GM21528 (cell line): ENCODE results near the gene PABPN1L.
"Not testable (repeated sequence)": the region's sequence is repeated elsewhere in the genome, so short reads cannot be mapped to it uniquely, and the experiment has no call there.

ENCODE experiments used
- ATAC-seq: cut with Tn5 transposase; IDR thresholded peaks from one replicate; pipeline ENCODE4 v1.9.1; 2021; ENCODE audit warnings: mild to moderate bottlenecking, moderate library complexity; ENCODE audit not compliant: unreplicated experiment, low FRiP score

PABPN1L gene

GRCh38 chr16:88901718-88902337 lies 35.4 kb upstream of the PABPN1L start:
- no peak for ATAC-seq

DNA sequence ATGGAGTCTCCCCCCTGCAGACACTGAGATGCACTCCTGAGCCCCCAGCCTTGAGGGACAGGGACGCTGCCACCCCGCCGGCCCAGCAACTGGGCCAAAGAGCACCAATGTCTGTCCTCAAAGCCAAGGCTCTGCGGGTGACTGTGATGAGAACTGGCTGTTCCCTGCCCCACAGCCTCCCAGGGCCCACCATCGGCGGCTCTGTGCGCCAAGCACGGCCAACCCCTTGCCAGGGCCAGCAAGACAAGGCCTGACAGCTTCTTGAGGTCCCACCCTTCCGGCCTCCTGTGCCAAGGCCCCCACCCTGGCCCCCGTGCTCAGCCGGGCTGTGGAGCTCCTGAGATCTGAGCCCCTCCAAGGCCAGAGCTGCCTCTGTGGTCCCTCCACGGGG lies 34.2 kb upstream of the PABPN1L start:
- ATAC-seq, result no peak

GRCh38 chr16:88899901-88900661 lies 33.6 kb upstream of the PABPN1L start:
- no peak for ATAC-seq

DNA sequence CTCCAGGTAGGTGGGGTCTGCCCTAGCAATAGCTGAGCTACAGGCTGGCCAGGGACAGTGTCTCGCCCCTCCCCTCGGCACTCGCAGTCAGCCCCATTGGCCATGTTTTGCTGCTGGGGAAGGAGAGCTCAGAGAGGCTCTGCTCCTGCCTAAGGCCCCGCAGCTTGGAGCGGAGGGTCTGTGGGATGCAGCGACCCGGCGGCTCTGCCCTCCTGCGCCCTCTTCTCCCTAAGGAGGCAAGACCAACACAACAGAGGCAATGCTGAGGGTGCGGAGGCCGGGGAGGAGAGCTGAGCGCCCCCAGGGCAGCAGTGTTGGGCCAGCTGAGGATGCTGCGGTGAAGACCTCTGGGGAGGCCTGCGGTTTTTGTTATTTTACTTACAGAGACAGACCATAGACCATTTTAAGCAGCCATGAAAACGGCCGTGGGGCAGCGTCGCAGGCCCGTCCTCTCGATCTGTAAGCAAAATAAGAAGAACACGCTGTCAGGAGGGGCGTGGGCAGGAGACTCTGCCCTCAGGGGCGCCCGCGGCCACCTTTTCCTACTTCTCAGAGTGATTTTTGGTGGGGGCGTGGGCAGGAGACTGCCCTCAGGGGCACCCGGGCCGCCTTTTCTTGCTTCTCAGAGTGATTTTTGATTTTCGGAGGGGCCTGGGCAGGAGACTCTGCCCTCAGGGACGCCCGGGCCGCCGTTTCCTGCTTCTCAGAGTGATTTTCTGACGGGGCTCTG lies 31.4 kb upstream of the PABPN1L start:
- no peak for ATAC-seq

GRCh38 chr16:88896238-88897070 lies 30.0 kb upstream of the PABPN1L start:
- no peak for ATAC-seq

DNA sequence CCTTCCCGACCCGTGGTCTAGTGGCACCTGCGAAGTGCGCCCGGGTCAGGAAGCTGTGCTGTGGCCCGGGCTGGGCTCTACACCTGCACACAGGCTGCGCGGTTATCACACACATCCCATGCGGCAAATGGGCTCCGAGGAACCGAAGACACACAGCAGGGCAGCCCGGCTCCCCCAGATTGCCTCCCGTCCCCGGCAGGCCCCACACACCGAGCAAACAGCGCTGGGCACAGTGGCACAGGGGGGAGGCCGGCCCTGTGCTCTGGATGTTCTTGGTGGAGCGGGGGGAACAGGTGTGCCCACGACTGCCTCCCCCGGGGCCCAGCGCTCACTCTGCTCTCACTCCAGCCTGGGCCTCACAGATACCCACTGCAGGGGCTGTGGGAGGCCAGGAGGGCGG lies 28.9 kb upstream of the PABPN1L start:
- ATAC-seq, result no peak

GRCh38 chr16:88894681-88895300 lies 28.3 kb upstream of the PABPN1L start:
- ATAC-seq, result no peak

DNA sequence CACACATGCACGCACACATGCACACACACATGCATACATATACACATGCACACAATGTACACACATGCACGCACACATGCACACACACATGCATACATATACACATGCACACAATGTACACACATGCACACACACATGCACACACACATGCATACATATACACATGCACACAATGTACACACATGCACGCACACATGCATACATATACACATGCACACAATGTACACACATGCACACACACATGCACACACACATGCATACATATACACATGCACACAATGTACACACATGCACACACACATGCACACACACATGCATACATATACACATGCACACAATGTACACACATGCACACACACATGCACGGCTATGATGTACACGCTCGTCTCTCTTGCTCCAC lies 27.8 kb upstream of the PABPN1L start:
- not testable (repeated sequence) for ATAC-seq

DNA sequence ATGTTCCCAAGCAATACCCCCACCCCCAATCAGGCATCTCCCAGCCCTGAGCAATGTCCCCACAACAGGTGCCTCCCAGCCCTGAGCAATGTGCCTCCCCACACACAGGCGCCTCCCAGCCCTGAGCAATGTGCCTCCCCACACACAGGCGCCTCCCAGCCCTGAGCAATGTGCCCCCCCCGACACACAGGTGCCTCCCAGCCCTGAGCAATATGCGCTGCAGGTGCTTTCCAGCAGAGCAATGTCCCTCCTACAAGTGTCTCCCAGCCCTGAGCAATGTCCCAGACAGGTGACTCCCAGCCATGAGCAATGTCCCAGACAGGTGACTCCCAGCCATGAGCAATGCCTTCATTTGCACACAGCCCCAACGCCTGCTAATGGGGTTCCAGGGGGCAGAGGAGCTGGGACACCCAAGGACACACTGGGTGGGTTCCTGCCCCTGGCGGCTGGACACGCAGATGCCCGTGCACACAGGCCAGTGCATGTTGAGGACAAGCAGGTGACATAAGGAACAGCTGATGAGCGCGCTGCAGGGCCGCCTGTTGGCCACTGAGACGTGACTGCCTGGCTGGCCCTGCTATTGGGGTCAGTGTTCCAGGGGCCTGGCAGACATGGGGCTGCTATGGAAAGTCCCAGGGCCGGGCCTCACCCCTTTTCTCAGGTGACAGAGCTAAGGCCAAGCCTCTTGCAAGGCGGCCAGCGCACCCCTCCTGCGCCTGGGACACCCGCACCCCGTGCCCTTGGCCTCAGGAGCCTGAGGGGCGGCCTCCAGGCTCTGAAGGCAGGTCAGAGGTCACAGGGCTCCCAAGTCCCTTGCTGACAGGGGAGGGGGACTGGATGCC lies 26.9 kb upstream of the PABPN1L start:
- ATAC-seq, result no peak

DNA sequence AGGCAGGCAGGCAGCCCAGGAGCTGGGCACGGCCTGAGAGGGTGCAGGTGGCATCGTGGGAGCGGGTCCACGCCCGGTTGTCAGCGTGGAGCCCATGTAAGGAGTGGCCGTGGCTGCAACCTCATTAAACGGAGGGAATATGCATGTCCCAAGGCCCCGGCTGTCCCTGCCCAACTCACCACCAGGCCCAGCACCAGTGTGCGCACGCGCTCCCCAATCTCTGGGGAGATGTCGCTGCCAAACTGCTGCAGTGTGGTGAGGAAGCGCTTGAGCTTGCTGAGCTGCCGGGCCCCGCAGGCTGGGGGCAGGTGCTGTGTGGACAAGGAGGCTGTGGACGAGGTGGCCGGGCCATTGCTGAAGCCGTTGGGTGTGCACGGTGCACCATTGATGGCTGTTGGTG lies 25.6 kb upstream of the PABPN1L start:
- no peak for ATAC-seq

GRCh38 chr16:88891083-88891482 lies 24.6 kb upstream of the PABPN1L start:
- ATAC-seq, result no peak

GRCh38 chr16:88889702-88890352 lies 23.4 kb upstream of the PABPN1L start:
- ATAC-seq, result not testable (repeated sequence)

GRCh38 chr16:88888461-88889387 lies 22.3 kb upstream of the PABPN1L start:
- ATAC-seq, result no peak

DNA sequence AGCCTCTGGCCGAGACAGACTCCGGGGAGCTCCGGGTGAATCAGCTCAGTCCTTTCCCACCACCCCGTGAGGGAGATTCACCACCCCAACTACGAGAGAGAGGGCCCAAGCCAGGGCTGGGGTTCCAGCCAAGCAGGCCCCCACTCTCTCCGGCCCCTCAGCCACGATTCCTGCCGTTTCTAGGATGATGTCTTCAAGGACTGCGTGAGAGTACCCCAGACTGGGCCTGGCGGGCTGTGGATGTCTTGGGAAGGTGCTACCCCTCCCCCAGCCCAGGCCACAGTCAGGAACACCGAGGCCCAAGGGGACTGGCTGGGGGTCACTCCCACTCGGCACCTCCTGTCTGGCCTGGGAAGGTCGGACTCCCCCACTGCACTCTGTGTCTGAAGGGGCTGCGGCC lies 21.6 kb upstream of the PABPN1L start:
- ATAC-seq, result no peak

DNA sequence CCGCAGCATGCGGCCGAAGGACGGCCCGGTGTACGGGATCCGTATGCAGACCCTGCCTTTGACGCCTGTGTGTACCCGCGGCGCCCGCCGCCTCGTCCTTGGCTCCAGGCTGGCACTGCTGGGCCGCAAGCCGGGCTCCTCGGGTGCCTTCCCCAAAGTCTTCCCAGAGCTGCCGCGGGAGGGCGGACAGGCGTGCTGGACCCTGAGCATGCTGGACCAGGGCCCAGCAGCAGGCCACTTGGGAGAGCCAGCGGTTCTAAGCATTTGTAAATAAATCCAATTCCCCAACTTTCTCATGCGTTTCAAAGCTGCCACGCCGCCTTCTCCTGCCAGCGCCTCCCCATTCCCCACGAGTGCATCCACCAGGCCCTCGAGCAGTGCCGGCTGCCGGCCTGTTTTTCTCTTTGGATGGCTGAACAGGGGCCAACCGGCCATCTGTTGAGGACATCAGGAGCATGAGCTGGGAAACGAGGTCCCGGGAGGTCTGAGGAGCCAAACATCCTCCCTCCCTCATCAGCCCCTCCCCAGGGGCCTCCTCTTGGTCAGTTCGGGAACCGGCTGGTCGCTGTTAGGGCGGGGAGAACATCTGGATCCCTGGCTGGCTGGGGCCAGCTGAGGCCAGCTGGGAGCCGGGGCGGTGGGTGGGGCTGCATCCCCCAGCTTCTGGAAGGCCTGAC lies 20.5 kb upstream of the PABPN1L start:
- no peak for ATAC-seq

- no peak for ATAC-seq
Observed at GRCh38 chr16:88886420-88886844, 20.0 kb upstream of the PABPN1L start.

GRCh38 chr16:88885693-88886280 lies 19.3 kb upstream of the PABPN1L start:
- ATAC-seq, result no peak
